GM18907 (cell line): ENCODE results near the gene SOX1.

Experiments used
- ATAC-seq: cut with Tn5 transposase; IDR thresholded peaks from one replicate; pipeline ENCODE4 v1.9.1; 2021; ENCODE audit warnings: mild to moderate bottlenecking, moderate library complexity; ENCODE audit not compliant: unreplicated experiment

The SOX1 gene

GRCh38 chr13:112058519-112058873 lies 8.5 kb upstream of the SOX1 start:
- ATAC-seq, result no peak

GRCh38 chr13:112058941-112059340 lies 8.0 kb upstream of the SOX1 start:
- ATAC-seq, result no peak

GRCh38 chr13:112059457-112060281 lies 7.3 kb upstream of the SOX1 start:
- ATAC-seq, result no peak

GRCh38 chr13:112060282-112060830 lies 6.6 kb upstream of the SOX1 start:
- no peak for ATAC-seq

GRCh38 chr13:112060899-112061366 lies 6.0 kb upstream of the SOX1 start:
- no peak for ATAC-seq

- no peak for ATAC-seq
Observed at GRCh38 chr13:112061367-112062061, 5.4 kb upstream of the SOX1 start.

GRCh38 chr13:112062072-112062567 lies 4.8 kb upstream of the SOX1 start:
- ATAC-seq, result no peak

- ATAC-seq, result no peak
Observed at GRCh38 chr13:112062571-112063570, 4.1 kb upstream of the SOX1 start.

- no peak for ATAC-seq
Observed at GRCh38 chr13:112063807-112064206, 3.1 kb upstream of the SOX1 start.

- ATAC-seq, result no peak
Observed at GRCh38 chr13:112064222-112064621, 2.7 kb upstream of the SOX1 start.

GRCh38 chr13:112065521-112065866 lies 1.5 kb upstream of the SOX1 start:
- no peak for ATAC-seq

GRCh38 chr13:112065867-112066623 lies 904 bp upstream of the SOX1 start:
- ATAC-seq, result no peak

GRCh38 chr13:112066624-112067004 lies 335 bp upstream of the SOX1 start:
- no peak for ATAC-seq

- no peak for ATAC-seq
Observed at GRCh38 chr13:112067871-112068539, 1.1 kb downstream of the SOX1 start.

GRCh38 chr13:112068540-112069060 lies 1.7 kb downstream of the SOX1 start:
- no peak for ATAC-seq

- ATAC-seq, result no peak
Observed at GRCh38 chr13:112069061-112069844, 2.3 kb downstream of the SOX1 start.

GRCh38 chr13:112069845-112070251 lies 2.9 kb downstream of the SOX1 start:
- no peak for ATAC-seq

- ATAC-seq, result no peak
Observed at GRCh38 chr13:112071102-112071722, 4.3 kb downstream of the SOX1 start.
